ENCODE data around the gene GRAMD1A. TPM values are rescaled to one million over a fixed set of nuclear protein-coding genes. Genes with fewer than 3 reads are reported as not detected.

GRAMD1A gene
- total RNA-seq, 1 experiment from 2014 or later = 125 TPM

GRCh38 chr19:35059006-35059798 is 59.1 kb downstream of the GRAMD1A start:
- Mint-ChIP-seq H3K9me3 (no peaks in the 10 kb centered on the region), H3K27me3 (ENCODE audit: low read depth) (peaks cover 26% of the 10 kb centered on the region), H3K4me1 (peaks cover 20 to 22% of the 10 kb centered on the region in 2 experiments), H3K27ac (peak overlapping the region in 1 of 3 experiments; percentile 63; a peak in 2 of 7 replicates), H3K4me3 (no peak overlapping the region), H3K36me3 (ENCODE audit: insufficient read depth in 1 of 3, low read depth in 3 of 3) (no peaks in the 10 kb centered on the region)
- H2BK5ac ChIP-seq (ENCODE audit: insufficient read length, low read length) = no peak overlapping the region
- H2BK12ac ChIP-seq (ENCODE audit: insufficient read length, low read depth, low read length) = no peak overlapping the region
- no peak for DNase-seq
- H3K23ac ChIP-seq (ENCODE audit: insufficient read length, low read depth, low read length) = no peak overlapping the region
- no peak overlapping the region for H2AK5ac ChIP-seq (ENCODE audit: insufficient read length, low read length)
- H2BK20ac ChIP-seq (ENCODE audit: low read depth, low read length, poor library complexity, severe bottlenecking) = no peak overlapping the region
- H3K4ac ChIP-seq (ENCODE audit: low read depth, low read length) = no peak overlapping the region
- no peaks in the 10 kb centered on the region for H3K27me3 ChIP-seq (ENCODE audit: insufficient read depth, low read length)
- no peaks in the 10 kb centered on the region for H3K23me2 ChIP-seq (ENCODE audit: insufficient read length, low read depth, low read length, poor library complexity, severe bottlenecking)
- H3K18ac ChIP-seq (ENCODE audit: insufficient read length, low read depth, low read length) = no peak overlapping the region
- no peaks in the 10 kb centered on the region for H3K4me1 ChIP-seq (ENCODE audit: insufficient read depth, low read length)
- no peak overlapping the region for H3K14ac ChIP-seq (ENCODE audit: insufficient read depth, low read length)
- WGBS (ENCODE audit: extremely low coverage, insufficient read length, low lambda C conversion rate) = no CpG with 5 or more reads among the region's 26 CpGs
- H4K8ac ChIP-seq (replicated peaks; ENCODE audit: insufficient read length, low read depth, low read length) = no peak overlapping the region
- no peak for TF ChIP-seq CTCF (conservative IDR thresholded peaks at IDR 0.05)
- H3K27ac ChIP-seq (ENCODE audit: insufficient read length, low read depth, low read length) = no peak overlapping the region
- H3K79me2 ChIP-seq (ENCODE audit: insufficient read depth, low read length) = no peaks in the 10 kb centered on the region
- no peak overlapping the region for H4K5ac ChIP-seq (ENCODE audit: insufficient read length, low read depth, low read length)
- H3K79me1 ChIP-seq (ENCODE audit: insufficient read depth, low read depth, low read length, poor library complexity, severe bottlenecking) = no peaks in the 10 kb centered on the region
- no peaks in the 10 kb centered on the region for H3K9me3 ChIP-seq (ENCODE audit: control insufficient read depth, low read depth, low read length)
- no peak overlapping the region for H3K4me2 ChIP-seq (ENCODE audit: insufficient read depth, insufficient read length, low read length)
- H2BK120ac ChIP-seq (ENCODE audit: low read depth, low read length, poor library complexity, severe bottlenecking) = no peak overlapping the region
- no peak overlapping the region for H3T11ph ChIP-seq (ENCODE audit: low read length)
- no peak overlapping the region for H2AFZ ChIP-seq (ENCODE audit: low read length)
- H2BK15ac ChIP-seq (ENCODE audit: low read depth, low read length) = no peak overlapping the region
- no peak overlapping the region for H3K56ac ChIP-seq (ENCODE audit: insufficient read length, low read depth, low read length)
- no peak overlapping the region for H4K91ac ChIP-seq (ENCODE audit: insufficient read length, low read depth, low read length)
- no peaks in the 10 kb centered on the region for H4K20me1 ChIP-seq (ENCODE audit: control insufficient read depth, insufficient read depth, insufficient read length)
- no peak overlapping the region for H3K9ac ChIP-seq (ENCODE audit: extremely low read depth, insufficient read length, low read length)
